ENCODE measurements around the gene POFUT2.
A peak's percentile ranks its signal among the peaks of the same experiment; 100 is the strongest.

The POFUT2 gene

GRCh38 chr21:45296638-45297037 lies 8.9 kb upstream of the POFUT2 start:
- no peak for DNase-seq

GRCh38 chr21:45295576-45296365 lies 8.1 kb upstream of the POFUT2 start:
- no peak for DNase-seq

- peak; percentile 13 for DNase-seq
These were observed 7.0 kb upstream of the POFUT2 start for GRCh38 chr21:45294509-45295291.

GRCh38 chr21:45293726-45294401 lies 6.2 kb upstream of the POFUT2 start:
- DNase-seq = no peak

- no peak for DNase-seq
These were observed 5.6 kb upstream of the POFUT2 start for GRCh38 chr21:45293220-45293725.

- peak; percentile 76 for DNase-seq
These were observed 4.9 kb upstream of the POFUT2 start for GRCh38 chr21:45292399-45293219.

- DNase-seq = no peak
These were observed 4.1 kb upstream of the POFUT2 start for GRCh38 chr21:45291613-45292398.

GRCh38 chr21:45290948-45291612 lies 3.4 kb upstream of the POFUT2 start:
- no peak for DNase-seq

- DNase-seq = no peak
These were observed 2.2 kb upstream of the POFUT2 start for GRCh38 chr21:45289655-45290515.

- DNase-seq = no peak
These were observed 1.4 kb upstream of the POFUT2 start for GRCh38 chr21:45289134-45289533.

GRCh38 chr21:45288441-45288841 lies 746 bp upstream of the POFUT2 start:
- DNase-seq = no peak

GRCh38 chr21:45286671-45287437 lies 841 bp downstream of the POFUT2 start:
- peak; percentile 20 for DNase-seq

- no peak for DNase-seq
These were observed 2.3 kb downstream of the POFUT2 start for GRCh38 chr21:45285266-45285931.

GRCh38 chr21:45284456-45284741 lies 3.3 kb downstream of the POFUT2 start:
- no peak for DNase-seq

GRCh38 chr21:45283611-45284455 lies 3.9 kb downstream of the POFUT2 start:
- no peak for DNase-seq

- DNase-seq = no peak
These were observed 4.6 kb downstream of the POFUT2 start for GRCh38 chr21:45283035-45283610.

GRCh38 chr21:45282283-45283034 lies 5.2 kb downstream of the POFUT2 start:
- no peak for DNase-seq

Measured in activated CD8-positive, alpha-beta memory T cell treated with anti-CD3 and anti-CD28 coated beads, Interleukin-2, amount 50 U/mL, for 4 hours (primary cell).